Liver (tissue), 3 donors: Measurements from ENCODE around the gene GRIN2D.

Experiments used
- CTCF ChIP-seq: fragments of 150-350 bp; IDR thresholded peaks from 2 replicates; pipeline ENCODE4 v1.5.1; 2017; ENCODE audit warnings: improper control_type of control experiment, low read depth, low read length; ENCODE audit not compliant: missing input control
- MAX ChIP-seq: IDR thresholded peaks from 2 replicates; pipeline ENCODE4 v1.6.1; 2016; ENCODE audit warnings: antibody characterized with exemption
- TAF1 ChIP-seq: conservative IDR thresholded peaks from 2 replicates; pipeline ENCODE4 v1.6.1; 2016; ENCODE audit warnings: antibody characterized with exemption, mild to moderate bottlenecking
- donor health status: healthy.
- donor health status: healthy.

GRCh38 chr19:48424694-48425219, 31.3 kb downstream of the GRIN2D start:
- TF ChIP-seq MAX (no peak), CTCF (no peak), TAF1 (no peak)
